HG02884 (cell line): ENCODE measurements around the gene H2BW1.
A peak's percentile ranks its signal among the peaks of the same experiment; 100 is the strongest.
"Not testable (repeated sequence)": the region's sequence is repeated elsewhere in the genome, so short reads cannot be mapped to it uniquely, and the experiment has no call there.

Experiments
- ATAC-seq: cut with Tn5 transposase; IDR thresholded peaks from one replicate; pipeline ENCODE4 v1.9.1; 2021; ENCODE audit warnings: mild to moderate bottlenecking, moderate library complexity; ENCODE audit not compliant: unreplicated experiment

Gene H2BW1, protein sequence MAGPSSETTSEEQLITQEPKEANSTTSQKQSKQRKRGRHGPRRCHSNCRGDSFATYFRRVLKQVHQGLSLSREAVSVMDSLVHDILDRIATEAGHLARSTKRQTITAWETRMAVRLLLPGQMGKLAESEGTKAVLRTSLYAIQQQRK

GRCh38 chrX:104013606-104014005 is at the start of gene H2BW1:
Gene H2BW1 (minus strand): TSS chrX:104013708. CDS start chrX:104013576, 132 bp downstream.
- ATAC-seq, result no peak

DNA sequence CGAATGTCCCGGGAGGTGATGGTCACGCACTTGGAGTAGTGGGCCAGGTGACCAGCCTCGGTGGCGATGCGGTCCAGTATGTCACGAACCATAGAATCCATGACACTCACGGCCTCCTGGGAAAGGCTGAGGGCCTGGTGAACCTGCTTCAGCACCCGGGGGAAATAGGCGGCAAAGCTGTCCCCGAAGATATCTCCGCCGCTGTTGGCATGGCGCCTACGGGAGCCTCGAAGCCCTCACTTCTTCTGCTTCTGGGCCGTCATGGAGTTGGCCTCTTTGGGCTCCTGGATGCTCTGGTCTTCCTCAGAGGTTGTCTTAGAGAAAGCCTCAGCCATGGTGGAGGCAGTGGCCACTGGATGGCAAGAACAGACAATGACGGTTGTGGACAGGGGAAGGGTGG is 49.1 kb upstream of the H2BW1 start:
- ATAC-seq, result not testable (repeated sequence)

DNA sequence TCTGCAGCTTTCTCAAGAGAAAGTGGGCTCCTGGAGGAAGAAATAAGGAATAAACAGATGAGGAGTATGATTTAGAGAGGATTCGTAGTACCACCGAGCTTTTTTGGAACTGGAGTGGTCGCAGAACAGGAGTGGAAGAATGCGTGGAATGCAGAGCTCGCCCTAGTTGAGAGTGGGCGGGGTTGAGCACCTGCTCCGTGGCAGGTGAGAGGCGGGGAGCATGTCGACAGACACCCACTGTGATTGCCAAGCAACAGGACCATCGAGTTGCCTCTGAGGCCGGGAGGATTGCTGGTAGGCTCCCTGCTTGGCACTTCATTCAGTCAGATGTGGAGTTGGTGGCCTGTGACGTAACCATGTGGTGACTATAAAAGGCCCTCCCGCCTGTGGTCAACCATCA is 41.4 kb upstream of the H2BW1 start:
- not testable (repeated sequence) for ATAC-seq

- no peak for ATAC-seq
Observed at GRCh38 chrX:104047171-104047570, 33.7 kb upstream of the H2BW1 start.

GRCh38 chrX:104045642-104046041 is 32.1 kb upstream of the H2BW1 start:
- no peak for ATAC-seq

DNA sequence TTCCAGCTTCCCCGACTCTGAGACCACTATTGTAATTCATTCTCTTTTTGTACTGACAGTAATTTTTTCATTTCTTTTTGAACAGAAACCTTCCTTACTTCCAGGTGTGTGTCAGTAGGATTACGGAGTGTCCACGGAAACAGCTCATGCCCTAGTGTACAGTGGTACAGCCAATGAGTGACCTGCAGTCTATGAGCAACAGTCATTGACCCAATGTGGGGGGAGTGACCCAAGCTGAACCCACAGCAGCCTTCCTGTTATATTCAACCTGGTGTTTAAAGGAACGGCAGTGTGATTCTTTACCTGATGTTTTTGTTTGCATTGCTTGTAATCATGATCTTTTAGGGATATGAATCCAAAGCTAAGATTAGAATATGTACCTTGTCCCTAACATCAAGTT is 27.5 kb upstream of the H2BW1 start:
- ATAC-seq, result no peak

GRCh38 chrX:104039689-104040505 is 26.4 kb upstream of the H2BW1 start, which contains the start of gene H2BW2:
Gene H2BW2 (plus strand): TSS chrX:104039956. CDS start chrX:104039995, 39 bp downstream.
- no peak for ATAC-seq

DNA sequence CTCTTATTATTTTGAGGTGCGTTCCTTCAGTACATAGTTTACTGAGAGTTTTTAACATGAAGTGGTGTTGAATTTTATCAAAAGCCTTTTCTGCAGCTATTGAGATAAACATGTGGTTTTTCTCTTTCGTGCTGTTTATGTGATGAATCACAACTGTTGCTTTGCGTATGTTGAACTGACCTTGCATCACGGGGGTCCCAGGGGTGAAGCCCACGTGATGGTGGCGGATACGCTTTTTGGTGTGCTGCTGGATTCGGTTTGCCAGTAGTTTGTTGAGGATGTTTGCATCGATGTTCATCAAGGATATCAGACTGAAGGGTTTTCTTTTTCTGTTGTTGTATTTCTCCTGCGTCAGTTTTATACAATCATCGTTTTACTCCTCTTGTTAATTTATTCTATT is 4.6 kb upstream of the H2BW1 start:
- no peak for ATAC-seq

GRCh38 chrX:104015576-104015975 is 2.1 kb upstream of the H2BW1 start:
- ATAC-seq, result not testable (repeated sequence)

DNA sequence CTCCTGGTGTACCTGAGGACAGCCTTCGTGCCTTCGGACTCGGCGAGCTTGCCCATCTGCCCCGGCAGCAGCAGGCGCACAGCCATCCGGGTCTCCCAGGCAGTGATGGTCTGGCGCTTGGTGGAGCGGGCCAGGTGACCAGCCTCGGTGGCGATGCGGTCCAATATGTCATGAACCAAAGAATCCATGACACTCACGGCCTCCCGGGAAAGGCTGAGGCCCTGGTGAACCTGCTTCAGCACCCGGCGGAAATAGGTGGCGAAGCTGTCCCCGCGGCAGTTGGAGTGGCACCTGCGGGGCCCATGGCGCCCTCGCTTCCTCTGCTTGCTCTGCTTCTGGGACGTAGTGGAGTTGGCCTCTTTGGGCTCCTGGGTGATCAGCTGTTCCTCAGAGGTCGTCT is 350 bp downstream of the H2BW1 start:
- no peak for ATAC-seq

DNA sequence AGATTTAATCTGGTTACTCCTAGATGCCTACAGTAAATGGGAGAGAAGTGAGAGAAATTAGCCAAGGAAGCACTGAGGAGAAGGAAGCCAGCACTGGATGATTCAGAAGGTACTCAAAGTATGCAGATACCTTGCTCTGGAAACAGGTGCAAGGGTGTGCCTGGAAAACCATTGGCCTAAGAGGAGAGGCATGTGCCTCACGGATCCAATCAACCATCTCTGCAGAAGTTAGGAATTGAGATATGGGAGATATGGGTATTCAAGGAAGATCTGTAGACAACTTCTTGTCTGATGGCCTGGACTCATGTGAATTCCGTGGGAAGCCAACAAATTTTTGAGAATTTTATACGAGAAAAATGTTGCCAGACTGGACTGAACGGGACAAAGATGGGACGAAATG is 4.7 kb downstream of the H2BW1 start:
- no peak for ATAC-seq

GRCh38 chrX:103999234-103999633 is 14.3 kb downstream of the H2BW1 start:
- ATAC-seq, result peak; percentile 81

DNA sequence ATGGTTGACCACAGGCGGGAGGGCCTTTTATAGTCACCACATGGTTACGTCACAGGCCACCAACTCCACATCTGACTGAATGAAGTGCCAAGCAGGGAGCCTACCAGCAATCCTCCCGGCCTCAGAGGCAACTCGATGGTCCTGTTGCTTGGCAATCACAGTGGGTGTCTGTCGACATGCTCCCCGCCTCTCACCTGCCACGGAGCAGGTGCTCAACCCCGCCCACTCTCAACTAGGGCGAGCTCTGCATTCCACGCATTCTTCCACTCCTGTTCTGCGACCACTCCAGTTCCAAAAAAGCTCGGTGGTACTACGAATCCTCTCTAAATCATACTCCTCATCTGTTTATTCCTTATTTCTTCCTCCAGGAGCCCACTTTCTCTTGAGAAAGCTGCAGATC is 30.0 kb downstream of the H2BW1 start:
- ATAC-seq, result not testable (repeated sequence)

- peak; percentile 97 for ATAC-seq
Observed at GRCh38 chrX:103962411-103963278, 50.9 kb downstream of the H2BW1 start, which contains the start of gene TMSB15B. Gene TMSB15B (plus strand): TSS chrX:103962627.
